ES-I3 (cell line): ENCODE results near the gene FNDC1.

Source experiments
- H3K36me3 ChIP-seq: 2 replicates; pipeline ENCODE4 v1.6.1; 2013; ENCODE audit warnings: mild to moderate bottlenecking, low read length, control low read depth, moderate library complexity; ENCODE audit not compliant: insufficient read depth
- H3K4me1 ChIP-seq: 2 replicates; pipeline ENCODE4 v1.6.1; 2013; ENCODE audit warnings: mild to moderate bottlenecking, control low read depth, low read length; ENCODE audit not compliant: insufficient read depth
- H3K9ac ChIP-seq: 2 replicates; pipeline ENCODE4 v1.6.1; 2013; ENCODE audit warnings: low read depth, mild to moderate bottlenecking, low read length, moderate library complexity
- H3K9me3 ChIP-seq: 2 replicates; pipeline ENCODE4 v1.6.1; 2013; ENCODE audit warnings: mild to moderate bottlenecking, low read length, moderate library complexity; ENCODE audit not compliant: control insufficient read depth, insufficient read depth

FNDC1 gene

GRCh38 chr6:159142531-159142930 is 26.7 kb upstream of the FNDC1 start:
- H3K9me3 ChIP-seq, result no peaks in the 10 kb centered on the region; the same call in 1 of the 2 replicates
- H3K36me3 ChIP-seq, result no peaks in the 10 kb centered on the region
- H3K4me1 ChIP-seq, result no peaks in the 10 kb centered on the region
- no peak overlapping the region for H3K9ac ChIP-seq

GRCh38 chr6:159148641-159149040 is 20.6 kb upstream of the FNDC1 start:
- no peak overlapping the region for H3K9ac ChIP-seq
- no peaks in the 10 kb centered on the region for H3K9me3 ChIP-seq
- no peaks in the 10 kb centered on the region for H3K4me1 ChIP-seq
- H3K36me3 ChIP-seq, result no peaks in the 10 kb centered on the region

- Histone ChIP-seq H3K36me3 (no peaks in the 10 kb centered on the region), H3K4me1 (no peaks in the 10 kb centered on the region), H3K9ac (no peak overlapping the region)
Observed at GRCh38 chr6:159149641-159150040, 19.6 kb upstream of the FNDC1 start.

GRCh38 chr6:159151266-159151855 is 17.8 kb upstream of the FNDC1 start:
- no peak overlapping the region for H3K9ac ChIP-seq
- peaks cover 2% of the 10 kb centered on the region; the same call in 1 of the 2 replicates for H3K9me3 ChIP-seq
- no peaks in the 10 kb centered on the region for H3K36me3 ChIP-seq
- no peaks in the 10 kb centered on the region for H3K4me1 ChIP-seq

More at GRCh38 chr6:159149641-159150040, 19.6 kb upstream of the FNDC1 start:
- H3K9me3 ChIP-seq, result no peaks in the 10 kb centered on the region

- H3K9ac ChIP-seq, result no peak overlapping the region
- no peaks in the 10 kb centered on the region for H3K36me3 ChIP-seq
- peaks cover 2% of the 10 kb centered on the region; the same call in 1 of the 2 replicates for H3K9me3 ChIP-seq
- H3K4me1 ChIP-seq, result no peaks in the 10 kb centered on the region
Observed at GRCh38 chr6:159152041-159152440, 17.2 kb upstream of the FNDC1 start.

- H3K36me3 ChIP-seq, result no peaks in the 10 kb centered on the region
- H3K9me3 ChIP-seq, result peaks cover 2% of the 10 kb centered on the region; the same call in 1 of the 2 replicates
- no peak overlapping the region for H3K9ac ChIP-seq
- no peaks in the 10 kb centered on the region for H3K4me1 ChIP-seq
Observed at GRCh38 chr6:159152782-159153181, 16.4 kb upstream of the FNDC1 start.

GRCh38 chr6:159155679-159156078 is 13.5 kb upstream of the FNDC1 start:
- Histone ChIP-seq H3K36me3 (no peaks in the 10 kb centered on the region), H3K9me3 (peaks cover 2% of the 10 kb centered on the region; the same call in 1 of the 2 replicates), H3K4me1 (no peaks in the 10 kb centered on the region), H3K9ac (no peak overlapping the region)

GRCh38 chr6:159156089-159156488 is 13.1 kb upstream of the FNDC1 start:
- Histone ChIP-seq H3K36me3 (no peaks in the 10 kb centered on the region), H3K9ac (no peak overlapping the region), H3K9me3 (peaks cover 2% of the 10 kb centered on the region; the same call in 1 of the 2 replicates), H3K4me1 (no peaks in the 10 kb centered on the region)

GRCh38 chr6:159157431-159157830 is 11.8 kb upstream of the FNDC1 start:
- Histone ChIP-seq H3K4me1 (no peaks in the 10 kb centered on the region), H3K9ac (no peak overlapping the region), H3K36me3 (no peaks in the 10 kb centered on the region), H3K9me3 (peaks cover 2% of the 10 kb centered on the region; the same call in 1 of the 2 replicates)

- Histone ChIP-seq H3K36me3 (no peaks in the 10 kb centered on the region), H3K9ac (no peak overlapping the region), H3K4me1 (no peaks in the 10 kb centered on the region), H3K9me3 (no peaks in the 10 kb centered on the region)
Observed at GRCh38 chr6:159161839-159162238, 7.4 kb upstream of the FNDC1 start.

- Histone ChIP-seq H3K4me1 (no peaks in the 10 kb centered on the region), H3K36me3 (no peaks in the 10 kb centered on the region), H3K9ac (no peak overlapping the region), H3K9me3 (no peaks in the 10 kb centered on the region)
Observed at GRCh38 chr6:159163901-159164370, 5.3 kb upstream of the FNDC1 start.

GRCh38 chr6:159168536-159169192 is 536 bp upstream of the FNDC1 start:
- Histone ChIP-seq H3K4me1 (no peaks in the 10 kb centered on the region; the same call in 1 of the 2 replicates), H3K9me3 (no peaks in the 10 kb centered on the region), H3K36me3 (no peaks in the 10 kb centered on the region), H3K9ac (peak overlapping the region; percentile 68)

GRCh38 chr6:159169557-159170332 is 545 bp downstream of the FNDC1 start:
- no peaks in the 10 kb centered on the region; the same call in 1 of the 2 replicates for H3K4me1 ChIP-seq
- no peaks in the 10 kb centered on the region for H3K9me3 ChIP-seq
- peak overlapping the region; percentile 49; the same call in 1 of the 2 replicates for H3K9ac ChIP-seq
- H3K36me3 ChIP-seq, result no peaks in the 10 kb centered on the region

- Histone ChIP-seq H3K4me1 (no peaks in the 10 kb centered on the region; the same call in 1 of the 2 replicates), H3K9me3 (no peaks in the 10 kb centered on the region), H3K36me3 (no peaks in the 10 kb centered on the region), H3K9ac (peak overlapping the region; percentile 49; the same call in 1 of the 2 replicates)
Observed at GRCh38 chr6:159170333-159170672, 1.1 kb downstream of the FNDC1 start.
